Measurements from ENCODE around the gene CCDC126. TPM values are rescaled to one million over a fixed set of nuclear protein-coding genes. Genes with fewer than 3 reads are reported as not detected.

Gene CCDC126
- total and polyA plus RNA-seq, 9 of the 15 experiments (the other 6 are each of a cell fraction or from before 2014, with no cell fraction given): 3.0 to 16.2 (median 5.2) TPM

- TF ChIP-seq ZNF165 (CRISPR knock-in tag; IDR thresholded peaks at IDR 0.05; ENCODE audit: borderline replicate concordance): no peak
Measured at GRCh38 chr7:23615331-23615730, 18.1 kb downstream of the CCDC126 start (continued).

- Histone ChIP-seq H3K4me3 (no peak overlapping the region), H3K9ac (ENCODE audit: insufficient read depth in 1 of 2, low read depth in 2 of 2, low read length in 2 of 2) (no peak overlapping the region), H3K9me1 (ENCODE audit: control insufficient read depth, insufficient read depth, low read length) (no peaks in the 10 kb centered on the region), H3K4me1 (replicated peaks in 1 of 2; ENCODE audit: control insufficient read depth in 2 of 2, insufficient read depth in 2 of 2, low read length in 2 of 2) (no peaks in the 10 kb centered on the region), H3K27ac (ENCODE audit: extremely low read depth, low read depth, low read length) (no peak overlapping the region), H3K36me3 (ENCODE audit: control insufficient read depth, insufficient read depth, low read length) (no peaks in the 10 kb centered on the region), H4K20me1 (replicated peaks; ENCODE audit: control insufficient read depth, insufficient read depth, low read length) (no peaks in the 10 kb centered on the region), H3K27me3 (ENCODE audit: control insufficient read depth in 2 of 2, insufficient read depth in 2 of 2, low read length in 2 of 2) (no peaks in the 10 kb centered on the region), H3K4me2 (ENCODE audit: insufficient read depth, low read length) (no peak overlapping the region), H2AFZ (ENCODE audit: low read depth, low read length) (no peak overlapping the region), H3K79me2 (ENCODE audit: control insufficient read depth, insufficient read depth, low read length) (no peaks in the 10 kb centered on the region), H3K9me3 (replicated peaks; ENCODE audit: control insufficient read depth, insufficient read depth, low read depth, low read length) (no peaks in the 10 kb centered on the region)
- no peak for DNase-seq (ENCODE audit: extremely low read depth in 1 of 4, low spot score in 3 of 4)
- ATAC-seq: no peak
- no peak for FAIRE-seq
- CTCF ChIA-PET (ENCODE audit: low intra/inter-chr PET ratio): no interaction called here
- WGBS (ENCODE audit: insufficient coverage, low coverage, missing lambda C conversion rate): 29% methylated on average over 2 of the region's 2 CpGs
- BruUV-seq (replicated peaks): no TSS peak
- in situ Hi-C loops (cut with MboI): no loop called here
- intact Hi-C loops (cut with micrococcal nuclease): no loop called here
- POLR2A ChIA-PET: interaction anchor here (0.6 to 1.0 kb wide), 3 partner anchors 12 to 333 kb away, joined by 3 to 4 read pairs (median 3); no protein-coding TSS in a partner anchor
- TF ChIP-seq FOXK2 (conservative IDR thresholded peaks at IDR 0.05 in 1 of 2, IDR thresholded peaks at IDR 0.05 in 1 of 2; ENCODE audit: low read depth in 2 of 2) (no peak), RREB1 (CRISPR knock-in tag; IDR thresholded peaks at IDR 0.05) (no peak), HNRNPK (IDR thresholded peaks at IDR 0.05; ENCODE audit: low read depth, low read length, poor library complexity, severe bottlenecking) (no peak), FOXA1 (IDR thresholded peaks at IDR 0.05; ENCODE audit: borderline replicate concordance) (no peak), FOXA3 (CRISPR knock-in tag; conservative IDR thresholded peaks at IDR 0.05 in 1 of 2, IDR thresholded peaks at IDR 0.05 in 1 of 2) (no peak), EP400 (IDR thresholded peaks at IDR 0.05) (no peak), KLF13 (tag; IDR thresholded peaks at IDR 0.05; ENCODE audit: borderline replicate concordance, low read depth) (no peak), VEZF1 (CRISPR knock-in tag; IDR thresholded peaks at IDR 0.05) (no peak), ZBTB8A (IDR thresholded peaks at IDR 0.05; ENCODE audit: partially characterized antibody) (no peak), EP300 (IDR thresholded peaks at IDR 0.05; ENCODE audit: low read length) (no peak)
Measured at GRCh38 chr7:23616593-23616992, 19.4 kb downstream of the CCDC126 start.
